GM12878 (cell line): Measurements from ENCODE around the gene AEN. TPM values are rescaled to one million over a fixed set of nuclear protein-coding genes. Genes with fewer than 3 reads are reported as not detected.

Experiments used
- ATAC-seq: fragments of 200-7000 bp; cut with Tn5 transposase; 3 replicates; pipeline ENCODE4 v1.9.1; 2020; ENCODE audit warnings: mild to moderate bottlenecking, moderate library complexity
- BruUV-seq: library from RNA; stranded (reverse); fragments of 400-500 nt; replicated peaks from 2 replicates; lab custom pipeline; 2021; lab: Mats Ljungman, UMichigan
- CTCF ChIA-PET: fragments of 300-600 bp; sonication (Branson Sonifier 250); formaldehyde crosslinking; extraction: SDS; loops from one replicate; lab custom pipeline; 2021; ENCODE audit warnings: inconsistent platforms; lab: Yijun Ruan, JAX
- POLR2A ChIA-PET: fragments of 350-600 bp; formaldehyde crosslinking; extraction: SDS; loops from one replicate; lab custom pipeline; 2021; ENCODE audit warnings: inconsistent platforms; lab: Charles Lee
- RAD21 ChIA-PET: fragments of 300-600 bp; sonication (Branson Sonifier 250); formaldehyde crosslinking; loops from one replicate; lab custom pipeline; 2023; ENCODE audit warnings: antibody characterized with exemption; ENCODE audit not compliant: unreplicated experiment; lab: Charles Lee
- SMC1A ChIA-PET: fragments of 300-600 bp; sonication (Branson Sonifier 250); formaldehyde crosslinking; loops from one replicate; lab custom pipeline; 2023; ENCODE audit not compliant: unreplicated experiment, uncharacterized antibody; lab: Charles Lee
- DNase-seq: peaks from one replicate; pipeline ENCODE4 v3.0.0-alpha.2; 2011; ENCODE audit warnings: low read depth, low spot score
- FAIRE-seq: peaks from 3 replicates; lab custom pipeline; 2011; peaks lifted over from hg19 to GRCh38; lab: Jason Lieb, UNC
- H2AFZ ChIP-seq: 2 replicates; pipeline ENCODE4 v1.6.0; 2011; ENCODE audit warnings: low read depth, low read length, control low read depth; ENCODE audit not compliant: control insufficient read depth
- H3K27ac ChIP-seq: 2 replicates; pipeline ENCODE4 v1.5.1; 2011; ENCODE audit warnings: control low read depth; ENCODE audit not compliant: control insufficient read depth, insufficient read depth
- H3K27me3 ChIP-seq, 2 experiments: replicated peaks in 1 of 2; 2 replicates each; pipeline versions ENCODE4 v1.6.0 to v1.6.1; 2011; ENCODE audit warnings: low read length in 1 of 2; ENCODE audit not compliant: control insufficient read depth in 2 of 2, insufficient read depth in 2 of 2
- H3K36me3 ChIP-seq, 2 experiments: 2 replicates each; pipeline ENCODE4 v1.5.1; 2011; ENCODE audit warnings: low read length in 1 of 2; ENCODE audit not compliant: control insufficient read depth in 2 of 2, insufficient read depth in 2 of 2
- H3K4me1 ChIP-seq: 2 replicates; pipeline ENCODE4 v1.6.1; 2011; ENCODE audit warnings: mild to moderate bottlenecking, low read length, moderate library complexity, mixed read lengths; ENCODE audit not compliant: control insufficient read depth, insufficient read depth
- H3K4me2 ChIP-seq: 2 replicates; pipeline ENCODE4 v1.6.0; 2011; ENCODE audit warnings: control low read depth; ENCODE audit not compliant: control insufficient read depth, insufficient read depth
- H3K4me3 ChIP-seq: fragments of 200-600 bp; sonication (generic); 2 replicates; pipeline ENCODE4 v1.5.1; 2016
- H3K79me2 ChIP-seq: 2 replicates; pipeline ENCODE4 v1.6.0; 2011; ENCODE audit warnings: low read length; ENCODE audit not compliant: control insufficient read depth, insufficient read depth
- H3K9ac ChIP-seq: 2 replicates; pipeline ENCODE4 v1.8.0; 2011; ENCODE audit warnings: low read length, control low read depth, mixed read lengths; ENCODE audit not compliant: control insufficient read depth, insufficient read depth
- H3K9me3 ChIP-seq: replicated peaks from 3 replicates; pipeline ENCODE4 v1.5.1; 2011; ENCODE audit warnings: mild to moderate bottlenecking, low read length; ENCODE audit not compliant: control insufficient read depth, insufficient read depth
- H4K20me1 ChIP-seq: 2 replicates; pipeline ENCODE4 v1.6.0; 2011; ENCODE audit not compliant: control insufficient read depth, insufficient read depth
- ATF3 ChIP-seq: IDR thresholded peaks from 2 replicates; pipeline ENCODE4 v1.6.1; 2011; ENCODE audit warnings: low read depth, mild to moderate bottlenecking, low read length, moderate library complexity, borderline replicate concordance; ENCODE audit errors: extremely low read depth
- BHLHE40 ChIP-seq, 2 experiments: fragments of 450-650 bp in 1 of 2; IDR thresholded peaks; 2 replicates each; pipeline ENCODE4 v1.6.1; 2011 to 2017; ENCODE audit warnings: low read depth in 2 of 2, borderline replicate concordance in 1 of 2, improper control_type of control experiment in 1 of 2, low read length in 1 of 2, mild to moderate bottlenecking in 1 of 2
- BRCA1 ChIP-seq: IDR thresholded peaks from 2 replicates; pipeline ENCODE4 v1.6.1; 2011; ENCODE audit warnings: low read depth, low read length, improper control_type of control experiment
- CREB1 ChIP-seq: IDR thresholded peaks from 2 replicates; pipeline ENCODE4 v1.6.1; 2012; ENCODE audit warnings: low read depth, mild to moderate bottlenecking, inconsistent platforms
- CUX1 ChIP-seq: IDR thresholded peaks from 2 replicates; pipeline ENCODE4 v1.6.1; 2012; ENCODE audit warnings: improper control_type of control experiment, low read depth, low read length; ENCODE audit not compliant: insufficient replicate concordance
- HDAC6 ChIP-seq: fragments of 200-600 bp; sonication (generic); IDR thresholded peaks from one replicate; pipeline ENCODE4 v1.8.0; 2017; ENCODE audit warnings: antibody characterized with exemption; ENCODE audit not compliant: unreplicated experiment
- MLLT1 ChIP-seq: fragments of 450-650 bp; IDR thresholded peaks from 2 replicates; pipeline ENCODE4 v1.6.1; 2016; ENCODE audit warnings: mild to moderate bottlenecking
- NBN ChIP-seq: fragments of 450-650 bp; IDR thresholded peaks from 2 replicates; pipeline ENCODE4 v1.6.1; 2016
- NFXL1 ChIP-seq: fragments of 450-650 bp; IDR thresholded peaks from 2 replicates; pipeline ENCODE4 v1.6.1; 2017; ENCODE audit warnings: antibody characterized with exemption, mild to moderate bottlenecking, borderline replicate concordance
- NR2F1 ChIP-seq: fragments of 450-650 bp; conservative IDR thresholded peaks from 2 replicates; pipeline ENCODE4 v1.6.1; 2017; ENCODE audit warnings: mild to moderate bottlenecking
- PAX5 ChIP-seq: IDR thresholded peaks from 2 replicates; pipeline ENCODE4 v1.6.1; 2011; ENCODE audit warnings: low read depth, low read length, borderline replicate concordance
- PAX8 ChIP-seq: fragments of 450-650 bp; IDR thresholded peaks from 2 replicates; pipeline ENCODE4 v1.6.1; 2017; ENCODE audit warnings: mild to moderate bottlenecking, moderate library complexity
- PKNOX1 ChIP-seq: fragments of 450-650 bp; IDR thresholded peaks from 2 replicates; pipeline ENCODE4 v1.6.1; 2016; ENCODE audit warnings: mild to moderate bottlenecking
- RCOR1 ChIP-seq: conservative IDR thresholded peaks from 2 replicates; pipeline ENCODE4 v1.6.1; 2012; ENCODE audit warnings: low read depth, low read length, improper control_type of control experiment
- SUZ12 ChIP-seq: fragments of 200-600 bp; sonication (generic); IDR thresholded peaks from one replicate; pipeline ENCODE4 v1.6.1; 2018; ENCODE audit warnings: antibody characterized with exemption, mild to moderate bottlenecking; ENCODE audit not compliant: unreplicated experiment
- TCF7 ChIP-seq: IDR thresholded peaks from 2 replicates; pipeline ENCODE4 v1.6.1; 2014; ENCODE audit warnings: antibody characterized with exemption, borderline replicate concordance
- YY1 ChIP-seq: IDR thresholded peaks from 2 replicates; pipeline ENCODE4 v1.6.1; 2011; ENCODE audit warnings: low read depth, mild to moderate bottlenecking, low read length
- WGBS: methylation state at CpG from one replicate; pipeline ENCODE4 v1.1.6; 2016; ENCODE audit warnings: low lambda C conversion rate; ENCODE audit not compliant: insufficient replicate concordance, insufficient coverage; ENCODE audit errors: missing lambda C conversion rate; 5-methylcytosine and 5-hydroxymethylcytosine counted together
- in situ Hi-C: fragments of 300-500 bp; cut with MboI; formaldehyde crosslinking; loops from 9 replicates; pipeline ENCODE4 v1.14.3; 2018; ENCODE audit warnings: mixed read lengths
- intact Hi-C: fragments of 100-400 bp; cut with micrococcal nuclease; formaldehyde crosslinking; loops from one replicate; pipeline ENCODE4 v1.14.2; 2022; ENCODE audit not compliant: unreplicated experiment
- polyA plus RNA-seq, 11 experiments: library from polyadenylated mRNA; depleted of rRNA in 4 of 11; unstranded in 6 of 11; stranded (reverse) in 5 of 11; fragments of >200 nt; fragmentation: Nextera tagmentation in 4 of 11; fragmentation: Illumina TruSeq in 1 of 11; extraction: Ambion mirVana in 4 of 11; extraction: Trizol in 1 of 11; gene quantifications; 1 replicate in 1 of 11; 2 replicates in 10 of 11; pipeline versions ENCODE4 v1.2.1 to v1.2.3, GENCODE V29; 2011 to 2016; ENCODE audit warnings: inconsistent platforms in 2 of 11, missing spikeins in 2 of 11, low read depth in 1 of 11
- total RNA-seq, 4 experiments: library from RNA; depleted of rRNA in 3 of 4; stranded (reverse); fragments of >200 nt in 3 of 4; fragmentation: Illumina TruSeq in 1 of 4; extraction: Trizol in 1 of 4; gene quantifications; 2 replicates each; pipeline versions ENCODE4 v1.2.1 to v1.2.3, GENCODE V29; 2013 to 2021

Gene AEN
- total and polyA plus RNA-seq, 10 of the 15 experiments (the other 5 are each of a cell fraction or from before 2014, with no cell fraction given) = 11.7 to 81.2 (median 53.7) TPM

- H3K9ac ChIP-seq = no peak overlapping the region
- H3K4me3 ChIP-seq = no peak overlapping the region
- H3K79me2 ChIP-seq = no peaks in the 10 kb centered on the region
- no peaks in the 10 kb centered on the region for H3K36me3 ChIP-seq
- H2AFZ ChIP-seq = no peak overlapping the region
- H3K27ac ChIP-seq = no peak overlapping the region
- ChIA-PET RAD21 (no interaction called here), POLR2A (no interaction called here), SMC1A (no interaction called here), CTCF (no interaction called here)
- intact Hi-C loops = no loop called here
- peaks cover 17 to 19% of the 10 kb centered on the region in 2 experiments for H3K27me3 ChIP-seq
- TF ChIP-seq NBN (no peak), YY1 (no peak), PAX8 (no peak), ATF3 (no peak), PAX5 (no peak), CREB1 (no peak), HDAC6 (no peak), CUX1 (no peak), TCF7 (no peak), BRCA1 (no peak), MLLT1 (no peak), NR2F1 (no peak), BHLHE40 (IDR thresholded peaks at IDR 0.05; ENCODE audit: borderline replicate concordance in 1 of 2, low read depth in 2 of 2, low read length in 1 of 2) (no peak), RCOR1 (no peak), PKNOX1 (no peak), SUZ12 (no peak), NFXL1 (no peak)
- peaks cover 3% of the 10 kb centered on the region; the same call in 1 of the 2 replicates for H3K4me1 ChIP-seq
- no peaks in the 10 kb centered on the region for H4K20me1 ChIP-seq
- ATAC-seq (no peak), DNase-seq (no peak), FAIRE-seq (no peak)
- no peaks in the 10 kb centered on the region for H3K9me3 ChIP-seq
- 42% methylated on average over 24 of the region's 26 CpGs for WGBS
- no peak overlapping the region for H3K4me2 ChIP-seq
- in situ Hi-C loops = no loop called here
- BruUV-seq = no TSS peak
Observed at GRCh38 chr15:88606070-88606794, 14.9 kb upstream of the AEN start.
